GM21723 (cell line): ENCODE results near the gene TPST2.
A peak's percentile ranks its signal among the peaks of the same experiment; 100 is the strongest.

Experiments used
- ATAC-seq: cut with Tn5 transposase; IDR thresholded peaks from one replicate; pipeline ENCODE4 v1.9.1; 2021; ENCODE audit warnings: mild to moderate bottlenecking, moderate library complexity; ENCODE audit not compliant: unreplicated experiment

The TPST2 gene

GRCh38 chr22:26503758-26504157 is 86.2 kb downstream of the TPST2 start:
- no peak for ATAC-seq

DNA sequence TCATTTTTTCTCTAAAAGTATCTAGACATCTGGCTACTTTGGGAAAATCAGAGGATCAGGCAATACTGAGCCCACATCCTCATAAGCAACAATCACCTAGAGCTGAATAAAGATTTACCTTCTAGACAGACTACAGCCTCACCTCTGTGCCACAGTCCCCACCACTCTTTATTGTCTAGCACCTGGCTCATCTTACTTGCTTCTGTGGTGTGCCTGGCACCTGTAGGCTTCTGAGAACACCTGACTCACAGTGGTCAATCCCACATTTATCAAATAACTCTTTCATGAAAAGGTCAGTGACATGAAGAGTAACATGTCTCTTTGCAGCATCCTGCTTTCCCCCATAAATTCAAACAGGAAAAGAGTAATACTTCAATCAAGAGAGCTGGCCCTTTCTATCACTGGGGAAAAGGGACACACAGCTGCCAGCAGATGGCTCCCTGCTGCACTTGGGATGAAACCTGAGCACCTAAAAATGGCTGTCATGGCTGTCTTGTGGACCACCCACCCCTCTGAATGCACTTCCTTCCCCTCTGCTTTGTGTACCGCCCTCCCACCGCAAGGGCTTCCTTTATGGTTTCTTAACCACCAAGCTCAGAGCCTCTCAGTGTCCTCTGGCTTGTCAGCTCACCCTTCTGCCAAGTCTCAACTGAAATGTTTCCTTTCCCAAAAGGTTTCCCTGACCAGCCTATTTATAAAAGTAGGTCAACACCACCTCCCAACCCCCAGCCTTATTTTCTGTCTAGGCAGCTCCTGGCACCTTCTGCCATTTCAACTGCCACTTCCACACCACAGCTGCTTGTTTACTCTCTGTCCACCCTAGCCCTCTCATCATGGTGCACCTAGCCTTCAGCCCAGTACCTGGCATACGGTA is 87.0 kb downstream of the TPST2 start:
- no peak for ATAC-seq

DNA sequence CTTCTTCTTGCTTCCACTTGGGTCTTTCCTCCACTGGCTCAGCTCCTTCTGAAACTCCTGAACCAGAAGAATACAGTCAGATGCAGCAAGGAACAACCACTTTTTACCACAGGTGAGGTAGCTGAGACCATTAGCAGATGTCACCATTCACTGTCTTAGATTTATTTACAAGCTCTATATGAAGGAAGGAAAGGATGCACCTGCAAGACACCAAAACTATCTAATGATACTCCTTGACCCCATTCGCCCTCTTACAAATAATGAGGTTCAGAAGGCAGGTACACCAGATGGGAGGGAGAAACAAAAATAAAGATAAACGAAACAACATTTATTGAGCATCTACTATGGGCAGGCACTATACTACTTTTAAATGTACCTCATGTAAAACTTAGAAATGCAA is 87.9 kb downstream of the TPST2 start:
- ATAC-seq = no peak

DNA sequence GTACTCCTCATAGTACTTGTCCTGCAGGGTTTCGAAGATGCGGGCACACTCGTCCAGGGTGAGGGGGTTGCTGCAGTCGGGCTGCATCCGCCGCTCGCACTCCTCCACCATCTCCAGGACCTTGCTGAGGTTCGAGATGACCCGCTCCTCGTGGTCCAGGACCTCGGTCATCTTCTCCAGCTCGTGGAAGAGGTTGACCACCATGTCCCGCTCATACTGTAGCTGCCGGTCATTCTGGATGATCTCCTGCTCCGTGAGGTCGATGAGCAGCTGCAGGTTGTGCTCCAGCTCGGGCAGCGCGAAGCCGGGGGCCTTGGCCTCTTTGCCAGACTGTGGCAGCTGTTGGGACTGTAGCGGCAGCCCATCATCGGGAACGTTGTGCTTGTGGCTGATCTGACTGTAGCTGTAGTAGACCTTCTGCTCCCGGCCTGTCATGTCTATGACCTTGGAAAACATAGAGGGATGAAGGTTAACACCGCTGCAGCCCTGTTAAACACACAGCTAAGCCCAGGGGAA is 90.7 kb downstream of the TPST2 start:
- no peak for ATAC-seq

DNA sequence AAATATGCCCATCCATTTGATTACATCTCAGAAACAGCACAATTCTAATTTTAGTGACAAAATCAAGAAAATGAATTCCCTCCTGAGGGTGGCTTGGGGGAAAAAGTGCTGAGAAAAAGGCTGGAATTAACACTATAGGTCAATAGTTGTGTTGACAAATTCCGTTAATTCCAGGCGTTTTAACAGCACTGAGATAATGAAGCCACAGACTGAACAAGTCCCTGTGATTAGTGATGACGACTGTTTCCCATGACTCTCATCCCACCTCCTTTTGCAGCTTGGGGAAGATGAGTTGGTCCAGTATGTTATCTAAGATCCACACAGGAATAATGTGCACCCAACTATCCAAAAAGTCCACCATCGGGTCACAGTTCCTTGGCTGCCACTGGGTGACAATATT is 93.5 kb downstream of the TPST2 start:
- ATAC-seq = no peak

DNA sequence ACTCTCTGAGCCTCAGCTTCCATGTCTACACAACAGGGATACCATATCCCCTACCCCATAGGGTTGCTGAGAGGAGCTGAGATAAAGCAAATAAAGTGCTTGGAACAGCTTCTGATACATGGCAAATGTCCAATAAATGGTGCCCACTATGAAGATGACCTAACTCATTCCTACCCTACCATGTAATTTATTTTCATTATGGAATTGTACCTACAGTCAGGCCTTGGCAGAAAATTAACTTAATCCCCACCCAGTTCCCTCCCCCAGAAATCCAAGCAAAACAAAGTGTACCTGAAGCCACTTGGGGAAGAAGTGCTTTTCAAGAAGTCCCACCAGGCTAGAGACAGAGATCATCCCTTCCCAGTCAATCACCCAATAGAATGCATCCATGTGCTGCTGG is 95.4 kb downstream of the TPST2 start:
- ATAC-seq = no peak

DNA sequence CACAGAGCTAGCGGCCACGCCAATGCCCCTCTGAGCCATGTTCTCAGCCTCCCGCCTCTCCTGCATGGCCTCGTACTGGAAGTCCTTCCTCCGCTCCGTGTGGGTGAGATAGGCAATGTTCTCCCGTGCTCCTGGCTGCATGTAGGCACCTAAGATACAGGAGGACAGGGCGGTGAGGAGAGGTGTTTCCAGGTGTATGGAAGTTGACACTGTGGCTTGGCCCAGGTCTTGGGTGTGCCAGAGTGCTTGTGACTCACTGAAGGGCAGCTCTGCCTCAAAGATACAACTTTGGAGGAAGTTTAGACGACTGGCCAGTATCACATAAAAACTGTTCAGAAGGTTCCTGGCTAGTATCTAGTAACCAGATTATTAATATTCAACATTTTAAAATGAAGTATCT is 97.7 kb downstream of the TPST2 start:
- ATAC-seq = no peak

DNA sequence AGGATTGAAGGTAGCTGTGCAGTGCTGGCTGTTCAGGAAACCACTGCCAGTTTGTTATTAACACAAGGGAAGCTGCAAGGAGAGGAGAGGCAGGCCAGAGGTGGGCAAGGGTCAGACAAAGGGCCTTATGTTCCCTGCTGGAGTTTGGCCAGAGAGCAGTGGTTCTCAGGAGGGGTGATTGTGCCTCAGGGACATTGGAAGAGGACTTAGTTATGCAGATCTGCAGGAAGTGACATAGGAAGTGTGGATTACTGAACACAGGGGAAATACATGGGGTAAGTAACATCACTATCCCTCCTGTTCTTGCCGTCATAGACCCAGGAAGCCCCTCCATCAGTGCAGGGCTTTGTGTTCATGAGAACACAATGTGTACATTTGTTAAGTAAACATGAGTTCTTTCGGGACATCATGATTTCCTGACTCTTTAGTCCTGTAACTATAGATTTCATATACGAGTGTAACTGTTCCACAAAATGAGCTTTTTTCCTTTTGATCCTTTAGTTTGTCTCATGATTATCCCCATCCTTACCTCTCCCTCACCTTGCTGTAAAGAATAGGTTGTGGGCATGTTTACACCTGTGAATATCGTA is 100.4 kb downstream of the TPST2 start:
- no peak for ATAC-seq

DNA sequence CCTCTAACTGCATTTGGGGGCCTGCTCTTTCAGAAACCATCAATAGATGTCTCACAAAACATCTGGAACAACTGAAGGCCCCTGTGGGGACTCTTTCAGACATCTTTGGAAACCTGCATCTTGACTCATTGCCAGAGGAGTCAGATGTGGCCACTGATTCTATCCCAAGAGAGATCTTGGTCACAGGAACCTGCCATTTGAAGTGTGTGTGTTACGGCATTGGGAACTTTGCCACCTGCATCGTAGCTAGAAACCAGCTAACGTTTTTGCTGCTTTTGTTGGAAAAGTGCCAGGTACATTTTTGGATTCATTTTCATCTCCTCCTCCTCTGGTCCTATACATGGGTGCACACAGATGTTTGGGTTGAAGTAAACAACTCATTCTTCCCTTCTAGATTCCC is 101.9 kb downstream of the TPST2 start:
- ATAC-seq = no peak

GRCh38 chr22:26486394-26486793 is 103.5 kb downstream of the TPST2 start:
- no peak for ATAC-seq

DNA sequence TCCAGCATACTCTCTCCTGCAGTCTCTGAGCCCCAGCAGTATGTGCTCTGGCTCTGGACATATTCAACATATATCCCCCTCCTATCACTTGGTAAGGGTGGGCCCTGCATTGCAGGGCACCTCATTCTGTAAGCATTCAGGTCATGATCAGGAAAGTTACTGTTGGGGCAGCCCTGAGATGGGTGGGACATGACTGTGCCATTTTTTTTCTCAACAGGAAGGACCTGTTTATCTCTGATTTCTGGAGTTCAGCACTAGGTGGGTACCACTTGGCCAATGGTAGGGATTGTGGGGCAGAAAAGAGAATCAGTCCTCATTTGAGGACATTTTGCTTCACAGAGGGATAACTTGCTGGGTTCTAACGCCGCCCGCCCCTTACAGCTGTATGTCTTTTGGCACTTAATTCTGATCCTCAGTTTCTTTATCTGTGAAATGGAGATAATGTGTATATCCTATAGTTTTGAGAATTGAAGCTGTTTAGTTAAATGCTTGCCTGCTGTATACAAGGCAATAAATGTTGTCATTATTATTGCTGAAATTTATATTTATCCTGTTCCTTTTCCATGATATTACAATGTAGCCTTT is 104.0 kb downstream of the TPST2 start:
- ATAC-seq = no peak

DNA sequence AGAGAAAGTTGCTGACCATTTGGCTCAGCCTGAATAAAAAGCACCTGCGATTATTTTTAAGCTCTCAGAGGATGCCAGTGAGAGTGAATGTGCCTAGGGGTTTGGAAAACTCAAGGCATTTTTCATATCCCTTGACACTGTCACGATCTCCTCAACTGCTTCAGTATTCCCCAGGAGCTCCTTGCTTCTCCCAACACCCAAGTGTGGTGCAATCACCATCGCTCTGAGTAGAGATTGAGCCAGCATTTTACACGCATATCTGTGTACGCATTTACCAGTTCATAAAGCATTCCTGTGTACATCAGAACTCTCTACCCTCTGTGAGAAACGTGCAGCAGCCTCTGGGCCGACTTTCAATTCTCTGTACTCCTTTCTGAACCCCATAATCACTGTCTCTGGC is 104.9 kb downstream of the TPST2 start:
- ATAC-seq = no peak

DNA sequence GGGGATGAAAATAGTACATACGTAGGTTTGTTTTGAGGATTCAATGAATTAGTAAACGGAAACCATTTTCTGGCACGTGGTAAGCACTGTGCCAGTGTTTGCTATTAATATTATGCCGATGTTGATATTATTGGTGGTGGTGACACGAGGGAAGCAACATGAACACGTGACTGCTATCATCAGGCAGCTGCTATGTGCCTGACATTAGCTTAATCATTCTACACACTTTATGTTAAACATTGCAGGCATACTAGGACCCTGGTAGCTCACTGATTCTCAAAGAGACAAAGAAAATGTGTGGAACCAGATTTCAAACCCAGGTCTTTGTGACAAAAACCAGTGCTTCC is 105.6 kb downstream of the TPST2 start:
- ATAC-seq = no peak

- ATAC-seq = peak; percentile 70
These were observed 106.2 kb downstream of the TPST2 start, which contains the start of the genes HPS4 and SRRD for GRCh38 chr22:26483439-26484359. Gene HPS4 (minus strand): TSS chr22:26483783. CDS start chr22:26481762, 2,021 bp downstream. Gene SRRD (plus strand): TSS chr22:26483877. CDS start chr22:26483891, 14 bp downstream.

DNA sequence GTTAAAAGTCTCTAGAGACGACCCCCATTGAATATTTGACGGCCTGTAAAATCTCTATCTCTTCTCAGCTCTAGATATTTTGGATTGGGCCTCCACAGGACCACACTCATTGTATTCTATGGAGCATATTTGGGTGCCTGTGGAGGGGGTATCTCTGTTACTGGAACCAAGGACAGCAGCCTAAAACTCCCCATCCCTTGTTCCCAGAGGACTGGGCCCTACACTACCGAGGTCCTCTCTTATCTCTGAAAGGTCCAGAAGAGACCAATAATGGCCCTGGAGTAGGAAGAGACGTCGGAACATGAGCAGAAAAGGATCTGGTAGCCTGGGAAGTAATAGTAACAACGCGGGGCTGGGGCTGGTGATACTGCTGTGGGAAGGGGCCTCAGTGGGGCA is 106.9 kb downstream of the TPST2 start:
- ATAC-seq = no peak

DNA sequence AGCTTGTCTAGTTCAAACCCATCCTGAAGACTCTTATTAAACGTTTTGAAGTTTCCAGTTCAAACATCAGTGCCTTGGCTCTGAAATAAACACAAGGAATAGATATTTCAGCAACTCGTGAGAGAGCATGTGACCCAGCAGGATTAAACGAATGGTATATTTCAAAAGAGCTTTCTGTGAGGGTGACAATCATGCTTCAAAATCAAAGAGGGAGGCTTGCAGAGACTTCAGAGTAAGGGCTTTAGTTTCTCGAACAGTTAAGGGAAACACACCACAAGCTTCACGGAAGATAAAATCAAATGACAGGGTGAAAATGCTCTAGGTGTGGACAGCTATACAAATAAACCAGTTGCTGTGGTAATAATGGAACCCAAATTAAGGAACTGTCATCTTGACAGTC is 107.8 kb downstream of the TPST2 start:
- ATAC-seq = no peak

DNA sequence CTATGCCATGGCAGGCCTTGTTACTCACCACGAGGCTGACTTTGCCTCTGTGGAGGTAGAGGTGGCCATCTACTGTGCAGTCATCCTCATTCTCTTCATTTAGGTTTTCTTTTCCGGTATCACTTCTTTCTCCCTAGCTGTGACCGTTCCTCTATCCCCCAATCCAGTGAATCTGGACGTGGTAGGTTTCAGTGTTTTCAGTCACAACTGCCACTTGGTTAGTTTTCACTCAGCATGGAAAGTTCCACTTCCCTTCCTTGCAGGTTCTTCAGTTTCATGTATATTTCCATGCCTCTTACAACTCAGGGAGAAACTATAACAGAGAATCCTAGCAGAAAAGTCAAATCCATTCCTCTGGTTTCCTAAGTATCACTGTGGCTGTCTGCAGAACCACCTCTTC is 108.2 kb downstream of the TPST2 start:
- ATAC-seq = no peak

DNA sequence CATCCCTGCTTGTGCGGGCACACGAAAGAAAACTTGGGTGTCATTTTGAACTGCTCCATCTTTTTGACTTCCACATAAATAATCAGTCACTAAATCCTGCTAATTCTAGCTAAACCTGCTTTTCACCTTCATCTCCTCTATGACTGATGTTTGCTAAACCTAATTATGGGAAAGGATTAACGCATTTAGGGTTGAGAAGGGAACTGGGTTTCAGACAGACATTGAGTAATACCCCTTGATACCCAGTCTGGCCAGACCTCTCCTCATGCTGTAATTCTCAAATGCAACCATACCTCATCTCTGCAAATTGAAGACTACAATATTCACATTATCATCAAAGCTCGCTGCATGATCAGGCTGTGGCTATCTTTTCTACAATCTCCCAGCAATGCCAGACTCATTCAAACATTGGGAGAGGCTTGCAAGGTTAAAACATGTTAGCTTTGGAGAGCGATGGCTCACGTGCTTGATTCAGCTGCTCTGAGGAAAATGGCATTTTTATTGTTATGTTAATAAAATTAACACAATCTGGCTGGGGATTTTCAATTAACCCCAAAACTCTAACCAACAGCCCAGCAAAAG is 108.7 kb downstream of the TPST2 start:
- no peak for ATAC-seq

- no peak for ATAC-seq
These were observed 109.4 kb downstream of the TPST2 start for GRCh38 chr22:26480611-26480932.

DNA sequence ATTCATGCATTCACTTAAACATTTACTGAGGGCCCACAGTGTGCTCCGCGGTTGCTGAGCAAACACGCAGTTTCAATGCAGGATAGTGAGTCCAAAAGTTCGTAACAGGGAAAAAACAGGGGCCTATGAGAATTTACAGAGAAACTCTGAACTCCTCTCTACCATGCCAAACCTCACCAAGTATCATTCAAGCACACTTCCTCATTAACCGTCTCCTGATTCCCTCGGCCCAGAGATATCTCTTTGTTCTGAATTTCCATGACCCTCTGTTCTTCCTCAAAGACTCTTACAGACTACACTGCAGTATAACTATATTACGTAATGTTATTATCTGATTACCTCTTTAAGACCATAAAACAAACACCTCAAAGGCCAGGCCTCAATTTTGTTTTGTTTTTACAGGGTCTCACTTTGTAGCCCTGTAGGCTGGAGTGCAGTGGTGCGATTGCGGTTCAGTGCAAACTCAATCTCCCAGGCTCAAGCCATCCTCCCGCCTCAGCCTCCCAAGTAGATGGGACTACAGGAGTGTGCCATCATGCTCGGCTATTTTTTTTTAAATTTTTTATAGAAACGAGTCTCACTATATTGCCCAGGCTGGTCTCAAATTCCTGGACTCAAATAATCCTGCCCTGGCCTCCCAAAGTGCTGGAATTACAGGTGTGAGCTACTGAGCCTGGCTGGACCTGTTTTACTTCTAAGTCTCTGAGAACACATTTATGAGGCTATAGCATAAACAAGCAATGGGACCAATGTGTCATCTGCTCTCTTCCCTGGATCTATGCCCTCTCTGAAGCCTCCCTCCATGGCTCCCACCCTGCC is 109.9 kb downstream of the TPST2 start:
- no peak for ATAC-seq
